ENCODE data around the gene TRDMT1.

GRCh38 chr10:17231788-17232187, 30.3 kb upstream of the TRDMT1 start:
- TF ChIP-seq EZH2phosphoT487 (IDR thresholded peaks at IDR 0.05; ENCODE audit: borderline replicate concordance, low read depth, low read length) (no peak), CTCF (conservative IDR thresholded peaks at IDR 0.05; ENCODE audit: low read length) (no peak)
